Karpas-422 (cell line): ENCODE measurements around the gene SCRN2. TPM values are rescaled to one million over a fixed set of nuclear protein-coding genes. Genes with fewer than 3 reads are reported as not detected.

Experiments
- DNase-seq: peaks from one replicate; pipeline ENCODE4 v3.0.0-alpha.2; 2015
- H2AFZ ChIP-seq: fragments of 200-600 bp; sonication (generic); 2 replicates; pipeline ENCODE4 v1.6.1; 2014; ENCODE audit warnings: antibody characterized with exemption, low read length, mixed read lengths
- H3K27ac ChIP-seq: fragments of 200-600 bp; sonication (generic); 2 replicates; pipeline ENCODE4 v1.5.1; 2014; ENCODE audit warnings: mild to moderate bottlenecking, low read length, moderate library complexity
- H3K27me3 ChIP-seq: fragments of 200-600 bp; sonication (generic); 2 replicates; pipeline ENCODE4 v1.6.1; 2014; ENCODE audit warnings: low read length, mixed read lengths
- H3K36me3 ChIP-seq: fragments of 200-600 bp; sonication (generic); 2 replicates; pipeline ENCODE4 v1.6.1; 2014; ENCODE audit warnings: low read length, mixed read lengths; ENCODE audit not compliant: insufficient read depth
- H3K4me1 ChIP-seq: fragments of 200-600 bp; sonication (generic); 2 replicates; pipeline ENCODE4 v1.6.1; 2014; ENCODE audit warnings: mild to moderate bottlenecking, low read length, mixed read lengths
- H3K4me2 ChIP-seq: fragments of 200-600 bp; sonication (generic); 2 replicates; pipeline ENCODE4 v1.6.1; 2014; ENCODE audit warnings: low read length, low read depth, mild to moderate bottlenecking; ENCODE audit not compliant: poor library complexity, severe bottlenecking
- H3K4me3 ChIP-seq: fragments of 200-600 bp; sonication (generic); 2 replicates; pipeline ENCODE4 v1.5.1; 2014; ENCODE audit warnings: mild to moderate bottlenecking, antibody characterized with exemption, low read length, mixed read lengths
- H3K79me2 ChIP-seq: fragments of 200-600 bp; sonication (generic); 2 replicates; pipeline ENCODE4 v1.6.1; 2014; ENCODE audit warnings: mild to moderate bottlenecking, low read length, mixed read lengths
- H3K9ac ChIP-seq: fragments of 200-600 bp; sonication (generic); 2 replicates; pipeline ENCODE4 v1.6.0; 2014; ENCODE audit warnings: low read length
- H3K9me2 ChIP-seq: fragments of 200-600 bp; sonication (generic), shearing (Covaris generic); replicated peaks from 2 replicates; pipeline ENCODE4 v1.6.0; 2014; ENCODE audit warnings: mild to moderate bottlenecking, low read length, moderate library complexity; ENCODE audit not compliant: insufficient read depth
- H3K9me3 ChIP-seq: fragments of 300-700, 200-600 bp; sonication (generic); 2 replicates; pipeline ENCODE4 v1.6.1; 2014; ENCODE audit warnings: low read length, mixed read lengths
- H4K20me1 ChIP-seq: fragments of 200-600 bp; sonication (generic); 2 replicates; pipeline ENCODE4 v1.6.1; 2014; ENCODE audit warnings: mild to moderate bottlenecking, antibody characterized with exemption, low read length, low read depth; ENCODE audit not compliant: insufficient read depth
- total RNA-seq: library from RNA; depleted of rRNA; stranded (reverse); fragments of >200 nt; shearing (Covaris generic); gene quantifications from 2 replicates; pipeline ENCODE4 v1.2.3, GENCODE V29; 2014; ENCODE audit warnings: low replicate concordance

Gene SCRN2
- total RNA-seq, 1 experiment from 2014 or later = 37.7 TPM

- Histone ChIP-seq H3K9me3 (no peaks in the 10 kb centered on the region), H3K36me3 (no peaks in the 10 kb centered on the region), H3K4me2 (no peak overlapping the region), H3K27me3 (no peaks in the 10 kb centered on the region), H4K20me1 (no peaks in the 10 kb centered on the region; the same call in 1 of the 2 replicates), H3K9me2 (no peaks in the 10 kb centered on the region), H2AFZ (no peak overlapping the region), H3K4me3 (no peak overlapping the region), H3K9ac (no peak overlapping the region), H3K79me2 (no peaks in the 10 kb centered on the region), H3K4me1 (peaks cover 25% of the 10 kb centered on the region), H3K27ac (no peak overlapping the region)
- DNase-seq = no peak
These were observed 36.6 kb downstream of the SCRN2 start for GRCh38 chr17:47804461-47804860.

- H3K27ac ChIP-seq = no peak overlapping the region
- H3K9me2 ChIP-seq = no peaks in the 10 kb centered on the region
- H3K79me2 ChIP-seq = no peaks in the 10 kb centered on the region
- no peak overlapping the region for H3K4me3 ChIP-seq
- H3K9me3 ChIP-seq = no peaks in the 10 kb centered on the region
- H3K9ac ChIP-seq = no peak overlapping the region
- H2AFZ ChIP-seq = no peak overlapping the region
- DNase-seq = no peak
- no peaks in the 10 kb centered on the region; the same call in 1 of the 2 replicates for H4K20me1 ChIP-seq
- H3K36me3 ChIP-seq = no peaks in the 10 kb centered on the region
- H3K4me2 ChIP-seq = no peak overlapping the region
- H3K27me3 ChIP-seq = no peaks in the 10 kb centered on the region
- peaks cover 25% of the 10 kb centered on the region for H3K4me1 ChIP-seq
These were observed 37.3 kb downstream of the SCRN2 start for GRCh38 chr17:47803751-47804150.

- Histone ChIP-seq H3K4me1 (peaks cover 25% of the 10 kb centered on the region), H3K9me3 (no peaks in the 10 kb centered on the region), H3K79me2 (no peaks in the 10 kb centered on the region), H2AFZ (no peak overlapping the region), H3K27ac (no peak overlapping the region), H3K27me3 (no peaks in the 10 kb centered on the region), H3K9ac (no peak overlapping the region), H3K9me2 (no peaks in the 10 kb centered on the region), H4K20me1 (no peaks in the 10 kb centered on the region; the same call in 1 of the 2 replicates), H3K36me3 (no peaks in the 10 kb centered on the region), H3K4me3 (no peak overlapping the region), H3K4me2 (no peak overlapping the region)
- DNase-seq = no peak
These were observed 37.9 kb downstream of the SCRN2 start for GRCh38 chr17:47803201-47803600.

GRCh38 chr17:47802341-47803022 is 38.6 kb downstream of the SCRN2 start:
- peak; percentile 88 for DNase-seq
- Histone ChIP-seq H3K9me2 (no peaks in the 10 kb centered on the region), H3K4me3 (no peak overlapping the region), H3K9ac (no peak overlapping the region), H3K79me2 (no peaks in the 10 kb centered on the region), H3K4me2 (no peak overlapping the region), H3K27ac (no peak overlapping the region), H4K20me1 (no peaks in the 10 kb centered on the region; the same call in 1 of the 2 replicates), H3K4me1 (peaks cover 25% of the 10 kb centered on the region), H3K36me3 (no peaks in the 10 kb centered on the region), H2AFZ (no peak overlapping the region), H3K9me3 (no peaks in the 10 kb centered on the region), H3K27me3 (no peaks in the 10 kb centered on the region)

GRCh38 chr17:47801906-47802305 is 39.2 kb downstream of the SCRN2 start:
- no peak for DNase-seq
- Histone ChIP-seq H3K4me1 (peaks cover 25% of the 10 kb centered on the region), H3K36me3 (no peaks in the 10 kb centered on the region), H3K4me2 (no peak overlapping the region), H2AFZ (no peak overlapping the region), H3K27me3 (no peaks in the 10 kb centered on the region), H3K79me2 (no peaks in the 10 kb centered on the region), H3K4me3 (no peak overlapping the region), H3K9ac (no peak overlapping the region), H3K27ac (no peak overlapping the region), H3K9me3 (no peaks in the 10 kb centered on the region), H3K9me2 (no peaks in the 10 kb centered on the region), H4K20me1 (no peaks in the 10 kb centered on the region; the same call in 1 of the 2 replicates)

GRCh38 chr17:47801176-47801765 is 39.8 kb downstream of the SCRN2 start:
- Histone ChIP-seq H3K4me2 (peak overlapping the region; percentile 18), H3K9ac (no peak overlapping the region), H4K20me1 (no peaks in the 10 kb centered on the region; the same call in 1 of the 2 replicates), H3K9me3 (no peaks in the 10 kb centered on the region), H3K4me3 (no peak overlapping the region), H3K27ac (no peak overlapping the region), H3K4me1 (peaks cover 25% of the 10 kb centered on the region), H3K36me3 (no peaks in the 10 kb centered on the region), H3K79me2 (no peaks in the 10 kb centered on the region), H3K27me3 (no peaks in the 10 kb centered on the region), H3K9me2 (no peaks in the 10 kb centered on the region), H2AFZ (no peak overlapping the region)
- DNase-seq = peak; percentile 61

GRCh38 chr17:47800686-47801085 is 40.4 kb downstream of the SCRN2 start:
- no peak overlapping the region for H3K27ac ChIP-seq
- peaks cover 25% of the 10 kb centered on the region for H3K4me1 ChIP-seq
- no peak overlapping the region for H3K4me3 ChIP-seq
- H3K9ac ChIP-seq = no peak overlapping the region
- no peaks in the 10 kb centered on the region for H3K9me2 ChIP-seq
- DNase-seq = no peak
- no peaks in the 10 kb centered on the region for H3K27me3 ChIP-seq
- H3K4me2 ChIP-seq = peak overlapping the region; percentile 18
- H3K79me2 ChIP-seq = no peaks in the 10 kb centered on the region
- H3K36me3 ChIP-seq = no peaks in the 10 kb centered on the region
- H4K20me1 ChIP-seq = no peaks in the 10 kb centered on the region; the same call in 1 of the 2 replicates
- H3K9me3 ChIP-seq = no peaks in the 10 kb centered on the region
- no peak overlapping the region for H2AFZ ChIP-seq

GRCh38 chr17:47797797-47798196 is 43.3 kb downstream of the SCRN2 start:
- peak; percentile 61 for DNase-seq
- no peaks in the 10 kb centered on the region; the same call in 1 of the 2 replicates for H4K20me1 ChIP-seq
- no peak overlapping the region for H3K9ac ChIP-seq
- H3K9me2 ChIP-seq = no peaks in the 10 kb centered on the region
- no peak overlapping the region for H3K4me2 ChIP-seq
- H3K9me3 ChIP-seq = no peaks in the 10 kb centered on the region
- no peaks in the 10 kb centered on the region for H3K36me3 ChIP-seq
- peaks cover 41% of the 10 kb centered on the region for H3K4me1 ChIP-seq
- no peak overlapping the region for H2AFZ ChIP-seq
- no peaks in the 10 kb centered on the region for H3K79me2 ChIP-seq
- no peak overlapping the region for H3K4me3 ChIP-seq
- no peaks in the 10 kb centered on the region for H3K27me3 ChIP-seq
- no peak overlapping the region for H3K27ac ChIP-seq
